ENCODE data around the gene CPAMD8. TPM values are rescaled to one million over a fixed set of nuclear protein-coding genes. Genes with fewer than 3 reads are reported as not detected.
"Not testable (repeated sequence)": the region's sequence is repeated elsewhere in the genome, so short reads cannot be mapped to it uniquely, and the experiment has no call there.

CPAMD8 gene
- total RNA-seq, 1 donor from 2014 or later: 82.5 TPM

- Histone ChIP-seq H3K36me3 (no peaks in the 10 kb centered on the region), H3K27ac (no peak overlapping the region), H3K9me3 (no peaks in the 10 kb centered on the region), H3K27me3 (no peaks in the 10 kb centered on the region), H3K4me3 (no peak overlapping the region), H3K4me1 (no peaks in the 10 kb centered on the region)
- intact Hi-C loops (cut with DNase I): no loop called here
- DNase-seq (ENCODE audit: low spot score in 2 of 2): no peak
- TF ChIP-seq, protein P1, sequence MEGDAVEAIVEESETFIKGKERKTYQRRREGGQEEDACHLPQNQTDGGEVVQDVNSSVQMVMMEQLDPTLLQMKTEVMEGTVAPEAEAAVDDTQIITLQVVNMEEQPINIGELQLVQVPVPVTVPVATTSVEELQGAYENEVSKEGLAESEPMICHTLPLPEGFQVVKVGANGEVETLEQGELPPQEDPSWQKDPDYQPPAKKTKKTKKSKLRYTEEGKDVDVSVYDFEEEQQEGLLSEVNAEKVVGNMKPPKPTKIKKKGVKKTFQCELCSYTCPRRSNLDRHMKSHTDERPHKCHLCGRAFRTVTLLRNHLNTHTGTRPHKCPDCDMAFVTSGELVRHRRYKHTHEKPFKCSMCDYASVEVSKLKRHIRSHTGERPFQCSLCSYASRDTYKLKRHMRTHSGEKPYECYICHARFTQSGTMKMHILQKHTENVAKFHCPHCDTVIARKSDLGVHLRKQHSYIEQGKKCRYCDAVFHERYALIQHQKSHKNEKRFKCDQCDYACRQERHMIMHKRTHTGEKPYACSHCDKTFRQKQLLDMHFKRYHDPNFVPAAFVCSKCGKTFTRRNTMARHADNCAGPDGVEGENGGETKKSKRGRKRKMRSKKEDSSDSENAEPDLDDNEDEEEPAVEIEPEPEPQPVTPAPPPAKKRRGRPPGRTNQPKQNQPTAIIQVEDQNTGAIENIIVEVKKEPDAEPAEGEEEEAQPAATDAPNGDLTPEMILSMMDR (IDR thresholded peaks at IDR 0.05): no peak
These were observed 48.5 kb downstream of the CPAMD8 start for GRCh38 chr19:16978156-16978555.

DNA sequence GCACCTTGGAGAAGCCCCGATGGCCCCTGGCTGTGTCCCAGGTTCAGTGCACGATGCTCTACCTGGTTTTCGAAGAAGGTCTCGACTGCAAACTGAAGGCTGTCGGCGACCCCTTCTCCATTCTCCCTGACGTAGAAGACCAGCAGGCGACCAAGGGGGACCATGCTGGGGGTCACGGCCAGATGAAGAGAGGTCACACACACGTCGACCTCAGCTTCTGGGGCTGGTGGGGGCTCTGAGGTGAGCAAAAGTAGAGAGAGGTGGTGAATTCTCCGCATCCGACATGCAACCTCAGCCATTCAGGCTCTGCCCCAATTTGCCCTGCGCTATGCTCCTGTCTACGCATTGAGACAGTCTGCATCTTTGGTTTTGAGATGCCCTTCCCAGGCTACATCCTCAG lies 49.3 kb downstream of the CPAMD8 start:
- intact Hi-C loops (cut with DNase I): no loop called here
- no peak overlapping the region for H3K4me3 ChIP-seq
- H3K27me3 ChIP-seq: no peaks in the 10 kb centered on the region
- TF ChIP-seq, protein P1 (IDR thresholded peaks at IDR 0.05): no peak
- H3K27ac ChIP-seq: no peak overlapping the region
- H3K9me3 ChIP-seq: no peaks in the 10 kb centered on the region
- H3K36me3 ChIP-seq: no peaks in the 10 kb centered on the region
- no peak for DNase-seq (ENCODE audit: low spot score in 2 of 2)
- no peaks in the 10 kb centered on the region for H3K4me1 ChIP-seq

GRCh38 chr19:16976446-16976845 lies 50.2 kb downstream of the CPAMD8 start:
- Histone ChIP-seq H3K9me3 (no peaks in the 10 kb centered on the region), H3K36me3 (no peaks in the 10 kb centered on the region), H3K27me3 (no peaks in the 10 kb centered on the region), H3K4me3 (no peak overlapping the region), H3K4me1 (no peaks in the 10 kb centered on the region), H3K27ac (no peak overlapping the region)
- TF ChIP-seq, protein P1 (IDR thresholded peaks at IDR 0.05): no peak
- intact Hi-C loops (cut with DNase I): no loop called here
- no peak for DNase-seq (ENCODE audit: low spot score in 2 of 2)

DNA sequence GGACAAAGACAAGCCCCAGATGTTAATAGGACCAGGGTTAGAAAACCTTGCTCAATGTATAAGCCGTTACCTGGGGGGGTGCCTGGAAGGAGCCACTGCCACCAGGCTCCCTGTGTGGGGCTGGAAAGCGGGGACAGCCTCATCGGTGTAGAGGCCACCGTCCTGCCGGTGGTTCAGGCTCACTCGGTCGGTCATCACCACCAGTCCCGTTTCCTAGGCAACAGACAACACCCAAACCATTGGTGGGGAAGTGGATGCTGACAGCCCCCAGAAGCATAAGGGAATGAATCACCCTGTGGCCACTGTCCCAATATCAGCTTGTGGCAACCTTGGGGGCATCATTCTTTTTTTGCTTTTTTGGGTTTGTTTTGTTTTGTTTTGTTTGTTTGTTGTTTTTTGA lies 55.8 kb downstream of the CPAMD8 start:
- Histone ChIP-seq H3K27ac (no peak overlapping the region), H3K27me3 (no peaks in the 10 kb centered on the region), H3K4me3 (no peak overlapping the region), H3K4me1 (no peaks in the 10 kb centered on the region), H3K36me3 (no peaks in the 10 kb centered on the region), H3K9me3 (peaks cover 0 to 16% of the 10 kb centered on the region in 2 donors)
- TF ChIP-seq, protein P1 (IDR thresholded peaks at IDR 0.05): no peak
- intact Hi-C loops (cut with DNase I): no loop called here
- no peak for DNase-seq (ENCODE audit: low spot score in 2 of 2)

DNA sequence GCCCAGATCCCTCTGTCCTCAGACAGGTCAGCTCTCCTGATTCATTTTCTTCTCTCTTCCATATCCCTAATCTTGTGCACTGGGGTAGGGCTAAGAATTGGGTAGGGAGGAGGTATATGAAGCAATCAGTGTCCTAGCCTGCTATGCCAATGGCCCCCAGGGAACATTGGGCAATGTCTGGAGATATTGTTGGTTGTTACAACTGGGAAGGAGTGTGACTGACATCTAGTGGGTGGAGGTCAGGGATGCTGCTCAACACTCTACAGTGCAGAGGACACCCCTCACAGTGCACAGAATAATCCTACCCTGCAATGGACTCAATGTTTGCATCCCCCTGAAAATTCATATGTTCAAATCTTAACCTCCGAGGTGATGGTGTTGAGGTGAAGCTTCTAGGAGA lies 57.5 kb downstream of the CPAMD8 start:
- no peak for DNase-seq (ENCODE audit: low spot score in 2 of 2)
- no peak overlapping the region for H3K27ac ChIP-seq
- H3K4me3 ChIP-seq: no peak overlapping the region
- H3K36me3 ChIP-seq: no peaks in the 10 kb centered on the region
- TF ChIP-seq, protein P1 (IDR thresholded peaks at IDR 0.05): no peak
- H3K4me1 ChIP-seq: no peaks in the 10 kb centered on the region
- no peaks in the 10 kb centered on the region for H3K27me3 ChIP-seq
- intact Hi-C loops (cut with DNase I): no loop called here
- peaks cover 0 to 16% of the 10 kb centered on the region in 2 donors for H3K9me3 ChIP-seq

DNA sequence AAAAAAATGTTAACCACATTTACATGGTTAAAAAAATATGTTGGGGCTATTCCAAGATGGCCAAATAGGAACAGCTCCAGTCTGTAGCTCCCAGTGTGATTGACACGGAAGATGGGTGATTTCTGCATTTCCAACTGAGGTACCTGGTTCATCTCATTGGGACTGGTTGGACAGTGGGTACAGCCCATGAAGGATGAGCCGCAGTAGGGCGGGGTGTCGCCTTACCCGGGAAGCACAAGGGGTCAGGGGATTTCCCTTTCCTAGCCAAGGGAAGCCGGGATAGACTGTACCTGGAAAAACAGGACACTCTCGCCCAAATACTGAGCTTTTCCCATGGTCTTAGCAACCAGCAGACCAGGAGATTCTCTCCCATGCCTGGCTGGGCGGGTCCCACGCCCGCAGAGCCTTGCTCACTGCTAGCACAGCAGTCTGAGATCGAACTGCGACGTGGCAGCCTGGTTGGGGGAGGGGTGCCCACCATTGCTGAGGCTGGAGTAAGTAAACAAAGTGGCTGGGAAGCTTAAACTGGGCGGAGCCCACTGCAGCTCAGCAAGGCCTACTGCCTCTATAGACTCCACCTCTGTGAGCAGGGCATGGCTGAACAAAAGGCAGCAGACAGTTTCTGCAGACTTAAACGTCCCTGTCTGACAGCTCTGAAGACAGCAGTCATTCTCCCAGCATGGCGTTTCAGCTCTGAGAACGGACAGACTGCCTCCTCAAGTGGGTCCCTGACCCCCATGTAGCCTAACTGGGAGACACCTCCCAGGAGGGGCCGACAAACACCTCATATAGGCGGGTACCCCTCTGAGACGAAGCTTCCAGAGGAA lies 65.4 kb downstream of the CPAMD8 start:
- H3K9me3 ChIP-seq; H3K27ac ChIP-seq; DNase-seq (ENCODE audit: low spot score in 2 of 2); intact Hi-C loops (cut with DNase I); H3K27me3 ChIP-seq; H3K4me1 ChIP-seq; H3K36me3 ChIP-seq; H3K4me3 ChIP-seq: not testable (repeated sequence)

DNA sequence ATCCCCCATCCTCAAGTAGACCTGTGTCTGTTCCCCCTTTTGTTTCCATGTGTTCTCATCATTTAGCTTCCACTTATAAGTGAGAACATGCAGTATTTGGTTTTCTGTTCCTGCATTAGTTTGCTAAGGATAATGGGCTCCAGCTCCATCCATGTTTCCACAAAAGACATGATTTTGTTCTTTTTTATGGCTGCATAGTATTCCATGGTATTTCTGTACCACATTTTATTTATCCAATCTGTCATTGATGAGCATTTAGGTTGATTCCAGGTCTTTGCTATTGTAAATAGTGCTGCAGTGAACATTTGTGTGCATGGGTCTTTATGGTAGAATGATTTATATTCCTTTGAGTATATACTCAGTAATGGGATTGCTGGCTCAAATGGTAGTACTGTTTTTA lies 68.3 kb downstream of the CPAMD8 start:
- intact Hi-C loops (cut with DNase I): not testable (repeated sequence)

More for the DNA sequence above, 68.3 kb downstream of the CPAMD8 start:
- H3K27me3 ChIP-seq; H3K4me3 ChIP-seq; H3K27ac ChIP-seq; H3K9me3 ChIP-seq; DNase-seq (ENCODE audit: low spot score in 2 of 2); H3K36me3 ChIP-seq; H3K4me1 ChIP-seq: not testable (repeated sequence)
